Measurements from ENCODE around the gene TCEANC2.

DNA sequence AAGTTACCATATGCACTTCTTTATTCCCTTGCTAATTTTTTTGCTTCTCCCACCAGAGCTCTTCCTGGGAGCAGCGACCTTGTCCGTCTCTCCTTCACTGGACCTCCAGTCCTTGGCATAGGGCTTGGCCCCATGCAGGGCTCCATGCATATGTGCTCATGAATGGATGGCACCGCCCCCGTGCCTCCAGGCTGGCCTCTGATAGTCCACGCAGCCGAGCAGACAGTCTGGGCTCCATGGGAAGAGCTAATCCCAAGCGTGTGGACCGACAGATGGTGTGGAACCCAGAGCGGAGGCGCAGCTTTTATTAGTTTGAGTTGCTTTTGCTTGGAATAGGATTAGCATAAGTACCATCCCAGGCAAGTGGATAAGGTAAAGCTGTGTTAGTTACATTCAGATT lies 57.6 kb downstream of the TCEANC2 start:
- no peak for TF ChIP-seq EZH2 (IDR thresholded peaks at IDR 0.05; ENCODE audit: borderline replicate concordance, insufficient read depth, low read length, poor library complexity, severe bottlenecking)
- TF ChIP-seq, protein P1, sequence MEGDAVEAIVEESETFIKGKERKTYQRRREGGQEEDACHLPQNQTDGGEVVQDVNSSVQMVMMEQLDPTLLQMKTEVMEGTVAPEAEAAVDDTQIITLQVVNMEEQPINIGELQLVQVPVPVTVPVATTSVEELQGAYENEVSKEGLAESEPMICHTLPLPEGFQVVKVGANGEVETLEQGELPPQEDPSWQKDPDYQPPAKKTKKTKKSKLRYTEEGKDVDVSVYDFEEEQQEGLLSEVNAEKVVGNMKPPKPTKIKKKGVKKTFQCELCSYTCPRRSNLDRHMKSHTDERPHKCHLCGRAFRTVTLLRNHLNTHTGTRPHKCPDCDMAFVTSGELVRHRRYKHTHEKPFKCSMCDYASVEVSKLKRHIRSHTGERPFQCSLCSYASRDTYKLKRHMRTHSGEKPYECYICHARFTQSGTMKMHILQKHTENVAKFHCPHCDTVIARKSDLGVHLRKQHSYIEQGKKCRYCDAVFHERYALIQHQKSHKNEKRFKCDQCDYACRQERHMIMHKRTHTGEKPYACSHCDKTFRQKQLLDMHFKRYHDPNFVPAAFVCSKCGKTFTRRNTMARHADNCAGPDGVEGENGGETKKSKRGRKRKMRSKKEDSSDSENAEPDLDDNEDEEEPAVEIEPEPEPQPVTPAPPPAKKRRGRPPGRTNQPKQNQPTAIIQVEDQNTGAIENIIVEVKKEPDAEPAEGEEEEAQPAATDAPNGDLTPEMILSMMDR (IDR thresholded peaks at IDR 0.05; ENCODE audit: poor library complexity, severe bottlenecking) = no peak
- no peak for TF ChIP-seq TAF1 (IDR thresholded peaks at IDR 0.05; ENCODE audit: low read depth)
- no peak for TF ChIP-seq EP300 (conservative IDR thresholded peaks at IDR 0.05; ENCODE audit: poor library complexity, severe bottlenecking)
- no peak for TF ChIP-seq SMC3 (conservative IDR thresholded peaks at IDR 0.05; ENCODE audit: poor library complexity)
- TF ChIP-seq MXI1 (conservative IDR thresholded peaks at IDR 0.05; ENCODE audit: poor library complexity, severe bottlenecking) = no peak
- TF ChIP-seq, protein P2, sequence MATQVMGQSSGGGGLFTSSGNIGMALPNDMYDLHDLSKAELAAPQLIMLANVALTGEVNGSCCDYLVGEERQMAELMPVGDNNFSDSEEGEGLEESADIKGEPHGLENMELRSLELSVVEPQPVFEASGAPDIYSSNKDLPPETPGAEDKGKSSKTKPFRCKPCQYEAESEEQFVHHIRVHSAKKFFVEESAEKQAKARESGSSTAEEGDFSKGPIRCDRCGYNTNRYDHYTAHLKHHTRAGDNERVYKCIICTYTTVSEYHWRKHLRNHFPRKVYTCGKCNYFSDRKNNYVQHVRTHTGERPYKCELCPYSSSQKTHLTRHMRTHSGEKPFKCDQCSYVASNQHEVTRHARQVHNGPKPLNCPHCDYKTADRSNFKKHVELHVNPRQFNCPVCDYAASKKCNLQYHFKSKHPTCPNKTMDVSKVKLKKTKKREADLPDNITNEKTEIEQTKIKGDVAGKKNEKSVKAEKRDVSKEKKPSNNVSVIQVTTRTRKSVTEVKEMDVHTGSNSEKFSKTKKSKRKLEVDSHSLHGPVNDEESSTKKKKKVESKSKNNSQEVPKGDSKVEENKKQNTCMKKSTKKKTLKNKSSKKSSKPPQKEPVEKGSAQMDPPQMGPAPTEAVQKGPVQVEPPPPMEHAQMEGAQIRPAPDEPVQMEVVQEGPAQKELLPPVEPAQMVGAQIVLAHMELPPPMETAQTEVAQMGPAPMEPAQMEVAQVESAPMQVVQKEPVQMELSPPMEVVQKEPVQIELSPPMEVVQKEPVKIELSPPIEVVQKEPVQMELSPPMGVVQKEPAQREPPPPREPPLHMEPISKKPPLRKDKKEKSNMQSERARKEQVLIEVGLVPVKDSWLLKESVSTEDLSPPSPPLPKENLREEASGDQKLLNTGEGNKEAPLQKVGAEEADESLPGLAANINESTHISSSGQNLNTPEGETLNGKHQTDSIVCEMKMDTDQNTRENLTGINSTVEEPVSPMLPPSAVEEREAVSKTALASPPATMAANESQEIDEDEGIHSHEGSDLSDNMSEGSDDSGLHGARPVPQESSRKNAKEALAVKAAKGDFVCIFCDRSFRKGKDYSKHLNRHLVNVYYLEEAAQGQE (IDR thresholded peaks at IDR 0.05; ENCODE audit: borderline replicate concordance) = no peak
- no peak for TF ChIP-seq RAD21 (conservative IDR thresholded peaks at IDR 0.05)
- TF ChIP-seq POLR2AphosphoS5 (IDR thresholded peaks at IDR 0.05) = no peak
